GM06990 (cell line): ENCODE data around the gene RPL15.

ENCODE experiments used
- DNase-seq: peaks from one replicate; pipeline ENCODE4 v3.0.0-alpha.2; 2011; ENCODE audit not compliant: insufficient read length; ENCODE audit errors: extremely low read depth
- H3K27me3 ChIP-seq: replicated peaks from 2 replicates; pipeline ENCODE4 v1.6.0; 2011; ENCODE audit warnings: low read length; ENCODE audit not compliant: control insufficient read depth, insufficient read depth
- H3K36me3 ChIP-seq: 2 replicates; pipeline ENCODE4 v1.5.1; 2011; ENCODE audit warnings: low read length; ENCODE audit not compliant: control insufficient read depth, insufficient read depth
- H3K4me3 ChIP-seq: replicated peaks from 2 replicates; pipeline ENCODE4 v1.5.1; 2011; ENCODE audit warnings: low read depth, mild to moderate bottlenecking, control low read depth, low read length
- TF ChIP-seq, protein P1 (sequence below): IDR thresholded peaks from 2 replicates; pipeline ENCODE4 v1.5.1; 2011; ENCODE audit warnings: low read length, control low read depth, mild to moderate bottlenecking, inconsistent platforms; ENCODE audit not compliant: insufficient read depth, poor library complexity, severe bottlenecking

Gene RPL15

DNA sequence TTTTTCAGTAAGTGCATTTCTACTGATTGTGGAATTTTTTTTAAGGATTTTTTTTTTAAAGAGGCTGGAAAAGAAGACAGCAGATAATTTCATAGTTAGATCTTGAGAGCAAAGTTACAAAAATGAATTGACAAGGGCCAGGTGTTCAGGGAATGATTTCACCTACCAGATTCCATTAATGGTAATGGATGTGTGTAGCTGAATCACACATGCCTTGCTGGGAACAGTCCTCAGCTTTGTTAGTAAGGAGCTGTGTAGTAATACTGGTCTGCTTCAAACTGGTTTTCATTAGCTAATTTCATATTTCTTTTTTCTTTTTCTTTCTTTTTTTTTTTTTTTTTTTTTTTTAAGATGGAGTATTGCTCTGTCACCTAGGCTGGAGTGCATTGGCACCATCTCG lies 44.1 kb downstream of the RPL15 start:
- TF ChIP-seq, protein P1, sequence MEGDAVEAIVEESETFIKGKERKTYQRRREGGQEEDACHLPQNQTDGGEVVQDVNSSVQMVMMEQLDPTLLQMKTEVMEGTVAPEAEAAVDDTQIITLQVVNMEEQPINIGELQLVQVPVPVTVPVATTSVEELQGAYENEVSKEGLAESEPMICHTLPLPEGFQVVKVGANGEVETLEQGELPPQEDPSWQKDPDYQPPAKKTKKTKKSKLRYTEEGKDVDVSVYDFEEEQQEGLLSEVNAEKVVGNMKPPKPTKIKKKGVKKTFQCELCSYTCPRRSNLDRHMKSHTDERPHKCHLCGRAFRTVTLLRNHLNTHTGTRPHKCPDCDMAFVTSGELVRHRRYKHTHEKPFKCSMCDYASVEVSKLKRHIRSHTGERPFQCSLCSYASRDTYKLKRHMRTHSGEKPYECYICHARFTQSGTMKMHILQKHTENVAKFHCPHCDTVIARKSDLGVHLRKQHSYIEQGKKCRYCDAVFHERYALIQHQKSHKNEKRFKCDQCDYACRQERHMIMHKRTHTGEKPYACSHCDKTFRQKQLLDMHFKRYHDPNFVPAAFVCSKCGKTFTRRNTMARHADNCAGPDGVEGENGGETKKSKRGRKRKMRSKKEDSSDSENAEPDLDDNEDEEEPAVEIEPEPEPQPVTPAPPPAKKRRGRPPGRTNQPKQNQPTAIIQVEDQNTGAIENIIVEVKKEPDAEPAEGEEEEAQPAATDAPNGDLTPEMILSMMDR = no peak
- H3K4me3 ChIP-seq = no peak overlapping the region
- DNase-seq = no peak
- H3K36me3 ChIP-seq = no peaks in the 10 kb centered on the region
- H3K27me3 ChIP-seq = no peaks in the 10 kb centered on the region

GRCh38 chr3:23961913-23962312 lies 45.0 kb downstream of the RPL15 start:
- Histone ChIP-seq H3K4me3 (no peak overlapping the region), H3K27me3 (no peaks in the 10 kb centered on the region), H3K36me3 (no peaks in the 10 kb centered on the region)
- no peak for DNase-seq
- TF ChIP-seq, protein P1 = no peak

DNA sequence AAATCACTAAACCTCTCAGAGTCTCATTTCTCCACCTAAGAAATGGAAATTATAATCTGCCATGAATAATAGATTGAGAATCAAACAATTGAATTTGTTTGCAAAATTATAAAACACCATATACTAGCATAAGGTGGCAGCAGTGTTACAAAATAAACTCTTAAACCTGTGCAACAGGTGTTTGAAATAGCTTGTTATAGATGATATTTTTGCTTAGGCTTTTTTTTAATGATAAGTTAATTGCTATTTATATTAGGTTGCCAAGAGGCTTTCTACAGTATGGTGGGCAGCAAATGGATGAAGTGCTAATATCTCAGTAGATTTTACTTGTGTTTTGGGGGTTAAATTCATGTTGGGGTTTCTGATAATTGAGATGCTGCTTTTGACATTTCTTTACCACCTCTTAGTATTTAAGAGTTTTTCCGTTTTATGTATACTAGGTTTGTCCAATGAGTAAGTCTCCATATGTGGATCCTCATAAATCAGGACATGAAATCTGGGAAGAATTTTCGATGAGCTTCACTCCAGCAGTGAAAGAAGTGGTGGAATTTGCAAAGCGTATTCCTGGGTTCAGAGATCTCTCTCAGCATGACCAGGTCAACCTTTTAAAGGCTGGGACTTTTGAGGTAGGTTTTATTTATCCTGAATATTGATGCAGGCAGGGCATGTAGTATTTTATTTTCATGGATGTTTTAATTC lies 47.8 kb downstream of the RPL15 start:
- TF ChIP-seq, protein P1 = no peak
- Histone ChIP-seq H3K27me3 (no peaks in the 10 kb centered on the region), H3K36me3 (no peaks in the 10 kb centered on the region; the same call in 1 of the 2 replicates), H3K4me3 (no peak overlapping the region)
- DNase-seq = no peak

DNA sequence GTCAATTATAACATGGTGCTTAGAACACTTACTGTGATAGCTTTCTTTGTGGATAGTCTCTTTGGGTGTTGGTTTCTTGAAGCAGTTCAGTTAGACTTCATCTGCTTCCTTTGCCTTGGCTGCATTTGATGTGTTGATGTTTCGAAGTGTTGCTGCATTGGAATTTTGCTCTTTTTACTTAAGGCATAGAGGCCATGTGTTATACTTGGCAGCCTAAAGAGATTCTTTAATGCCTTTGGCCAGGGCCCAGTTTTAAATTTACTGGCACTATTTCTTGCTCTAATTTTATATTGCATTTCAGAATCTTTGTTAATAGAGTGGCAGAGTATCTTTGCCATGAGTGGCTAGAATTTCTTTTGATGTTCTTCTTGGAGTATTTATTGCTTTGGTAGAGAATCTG lies 49.4 kb downstream of the RPL15 start:
- no peak for DNase-seq
- H3K4me3 ChIP-seq = no peak overlapping the region
- TF ChIP-seq, protein P1 = no peak
- no peaks in the 10 kb centered on the region for H3K27me3 ChIP-seq
- no peaks in the 10 kb centered on the region; the same call in 1 of the 2 replicates for H3K36me3 ChIP-seq

GRCh38 chr3:23968463-23969184 lies 51.7 kb downstream of the RPL15 start:
- Histone ChIP-seq H3K36me3 (no peaks in the 10 kb centered on the region; the same call in 1 of the 2 replicates), H3K27me3 (no peaks in the 10 kb centered on the region), H3K4me3 (no peak overlapping the region)
- TF ChIP-seq, protein P1 = no peak
- no peak for DNase-seq
